Body of pancreas (tissue), 4 donors: ENCODE measurements around the gene RND2.

Experiments
- CTCF ChIP-seq, 7 experiments: fragments of 450-650 bp in 4 of 7; fragments of 200-600 bp in 3 of 7; sonication (generic) in 3 of 7; IDR thresholded peaks; one replicate each; pipeline ENCODE4 v1.5.1; 2016 to 2019; ENCODE audit warnings: antibody characterized with exemption in 7 of 7
- POLR2A ChIP-seq, 3 donors: fragments of 450-650 bp; IDR thresholded peaks; one replicate each; pipeline ENCODE4 v1.6.1; 2016; ENCODE audit warnings: antibody characterized with exemption in 3 of 3, mild to moderate bottlenecking in 2 of 3

DNA sequence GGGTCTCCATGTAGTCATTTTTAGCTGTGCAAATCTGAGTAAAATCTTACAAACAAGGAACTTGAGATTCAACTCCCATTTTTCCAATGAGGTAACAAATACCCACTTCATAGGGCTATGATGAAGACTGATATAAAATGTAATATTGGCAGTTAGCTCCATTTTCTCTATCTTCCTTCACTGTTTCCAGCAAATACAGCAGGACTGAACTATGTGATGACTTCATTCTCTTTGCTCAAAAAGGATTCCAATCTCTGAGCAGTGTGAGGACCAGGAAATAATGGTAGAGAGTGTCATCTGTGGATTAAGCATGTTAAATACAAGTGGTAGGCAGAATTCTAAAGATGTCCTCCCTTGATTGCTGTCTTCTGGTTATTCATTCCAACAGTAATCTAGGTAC, 18.3 kb downstream of the RND2 start:
- no peak for TF ChIP-seq CTCF (IDR thresholded peaks at IDR 0.05)
- no peak for TF ChIP-seq POLR2A (IDR thresholded peaks at IDR 0.05)
